ENCODE measurements around the gene ZFAND4.

ZFAND4 gene

DNA sequence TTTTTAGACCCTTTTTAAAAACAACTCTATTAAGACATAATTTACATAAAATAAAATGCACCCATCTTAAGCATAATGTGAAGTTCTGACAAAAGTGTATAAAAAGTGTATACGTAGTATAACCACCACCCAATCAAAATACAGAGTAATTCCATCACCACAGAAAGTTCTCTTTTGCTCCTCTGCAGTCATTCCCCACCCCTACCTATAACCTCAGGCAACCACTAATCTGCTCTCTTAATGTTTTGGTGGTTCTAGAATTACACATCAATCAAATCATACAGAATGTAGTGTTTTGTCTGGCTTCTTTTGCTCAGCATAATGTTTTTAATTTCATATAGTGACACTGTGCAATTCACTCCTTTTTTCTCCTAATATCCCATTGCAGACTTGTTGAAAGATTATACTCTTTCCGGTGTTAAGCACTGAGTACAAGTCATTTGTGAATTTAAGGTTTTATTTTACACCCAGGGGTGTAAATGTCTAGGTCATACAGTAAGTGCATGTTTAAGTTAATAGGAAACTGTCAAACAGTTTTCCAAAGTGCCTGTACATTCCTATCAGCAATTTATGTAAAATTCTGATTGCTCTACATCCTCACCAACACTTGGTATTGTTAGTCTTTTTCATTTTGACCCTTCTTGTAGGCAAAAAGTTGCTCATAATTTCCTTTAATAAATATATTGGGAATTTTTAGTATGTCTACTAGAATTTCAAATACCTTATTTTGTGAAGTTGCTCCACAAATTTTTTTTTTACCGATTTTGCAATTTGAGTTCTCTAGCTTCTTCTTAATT is 86.3 kb downstream of the ZFAND4 start:
- TF ChIP-seq TAF1 (IDR thresholded peaks at IDR 0.05; ENCODE audit: borderline replicate concordance, insufficient read depth, low read length) (no peak), SIN3A (IDR thresholded peaks at IDR 0.05; ENCODE audit: borderline replicate concordance, insufficient read depth, low read length) (no peak), POLR2AphosphoS5 (IDR thresholded peaks at IDR 0.05; ENCODE audit: low read depth, low read length) (no peak), REST (IDR thresholded peaks at IDR 0.05; ENCODE audit: insufficient read depth in 1 of 2, low read depth in 2 of 2, low read length in 2 of 2) (no peak), FOXP2 (optimal IDR thresholded peaks at IDR 0.05; ENCODE audit: borderline replicate concordance, extremely low read depth, extremely low read length, insufficient read depth) (no peak)

- TF ChIP-seq TAF1 (IDR thresholded peaks at IDR 0.05; ENCODE audit: borderline replicate concordance, insufficient read depth, low read length) (no peak), SIN3A (IDR thresholded peaks at IDR 0.05; ENCODE audit: borderline replicate concordance, insufficient read depth, low read length) (no peak), FOXP2 (optimal IDR thresholded peaks at IDR 0.05; ENCODE audit: borderline replicate concordance, extremely low read depth, extremely low read length, insufficient read depth) (no peak), REST (IDR thresholded peaks at IDR 0.05; ENCODE audit: insufficient read depth in 1 of 2, low read depth in 2 of 2, low read length in 2 of 2) (no peak), POLR2AphosphoS5 (IDR thresholded peaks at IDR 0.05; ENCODE audit: low read depth, low read length) (no peak)
Measured at GRCh38 chr10:45585131-45585530, 87.4 kb downstream of the ZFAND4 start.

DNA sequence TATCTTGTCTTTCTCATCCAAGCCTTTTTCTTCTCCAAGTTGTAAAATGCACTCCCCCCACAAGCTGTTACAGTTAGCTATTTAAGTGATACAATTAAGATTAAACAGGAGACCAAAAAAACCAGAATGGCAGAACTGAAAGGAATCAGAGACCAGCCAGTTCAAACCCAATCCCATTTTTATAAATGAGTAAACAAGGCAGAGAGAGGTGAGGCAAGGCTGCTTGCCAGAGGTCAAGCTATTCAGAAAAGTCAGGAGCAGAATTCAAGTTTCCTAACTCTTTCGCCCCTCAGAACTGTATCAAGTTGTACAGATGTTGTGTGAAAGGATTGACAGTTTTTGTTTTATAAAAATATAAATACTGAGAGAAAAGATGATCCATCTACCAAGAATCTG is 90.2 kb downstream of the ZFAND4 start:
- no peak for TF ChIP-seq SIN3A (IDR thresholded peaks at IDR 0.05; ENCODE audit: borderline replicate concordance, insufficient read depth, low read length)
- no peak for TF ChIP-seq FOXP2 (optimal IDR thresholded peaks at IDR 0.05; ENCODE audit: borderline replicate concordance, extremely low read depth, extremely low read length, insufficient read depth)
- no peak for TF ChIP-seq TAF1 (IDR thresholded peaks at IDR 0.05; ENCODE audit: borderline replicate concordance, insufficient read depth, low read length)
- TF ChIP-seq REST (IDR thresholded peaks at IDR 0.05; ENCODE audit: insufficient read depth in 1 of 2, low read depth in 2 of 2, low read length in 2 of 2): no peak
- no peak for TF ChIP-seq POLR2AphosphoS5 (IDR thresholded peaks at IDR 0.05; ENCODE audit: low read depth, low read length)

- TF ChIP-seq TAF1 (IDR thresholded peaks at IDR 0.05; ENCODE audit: borderline replicate concordance, insufficient read depth, low read length) (no peak), FOXP2 (optimal IDR thresholded peaks at IDR 0.05; ENCODE audit: borderline replicate concordance, extremely low read depth, extremely low read length, insufficient read depth) (no peak), REST (IDR thresholded peaks at IDR 0.05; ENCODE audit: insufficient read depth in 1 of 2, low read depth in 2 of 2, low read length in 2 of 2) (no peak), POLR2AphosphoS5 (IDR thresholded peaks at IDR 0.05; ENCODE audit: low read depth, low read length) (no peak), SIN3A (IDR thresholded peaks at IDR 0.05; ENCODE audit: borderline replicate concordance, insufficient read depth, low read length) (no peak)
Measured at GRCh38 chr10:45581582-45582385, 90.8 kb downstream of the ZFAND4 start.

Measured in PFSK-1 (cell line).